NCI-H1417 treated with DMSO at 0.1 percent for 48 hours (cell line): ENCODE data around the gene RFX8.
"Not testable (repeated sequence)": the region's sequence is repeated elsewhere in the genome, so short reads cannot be mapped to it uniquely, and the experiment has no call there.

ENCODE experiments used
- DNase-seq: peaks from one replicate; lab custom pipeline; 2025; lab: John Stamatoyannopoulos, UW

The RFX8 gene

GRCh38 chr2:101379091-101379490 lies 95.8 kb downstream of the RFX8 start:
- no peak for DNase-seq

- no peak for DNase-seq
Observed at GRCh38 chr2:101375653-101376052, 99.3 kb downstream of the RFX8 start.

GRCh38 chr2:101374821-101375561 lies 99.9 kb downstream of the RFX8 start:
- DNase-seq: no peak

- no peak for DNase-seq
Observed at GRCh38 chr2:101372792-101373191, 102.1 kb downstream of the RFX8 start.

- no peak for DNase-seq
Observed at GRCh38 chr2:101371636-101372035, 103.3 kb downstream of the RFX8 start.

- no peak for DNase-seq
Observed at GRCh38 chr2:101369100-101369499, 105.8 kb downstream of the RFX8 start.

GRCh38 chr2:101368376-101368775 lies 106.5 kb downstream of the RFX8 start:
- DNase-seq: no peak

- DNase-seq: no peak
Observed at GRCh38 chr2:101367508-101367907, 107.4 kb downstream of the RFX8 start.

- no peak for DNase-seq
Observed at GRCh38 chr2:101364878-101365277, 110.0 kb downstream of the RFX8 start.

GRCh38 chr2:101362777-101363176 lies 112.1 kb downstream of the RFX8 start:
- DNase-seq: no peak

- no peak for DNase-seq
Observed at GRCh38 chr2:101362316-101362715, 112.6 kb downstream of the RFX8 start.

GRCh38 chr2:101361522-101361921 lies 113.4 kb downstream of the RFX8 start:
- no peak for DNase-seq

GRCh38 chr2:101361121-101361520 lies 113.8 kb downstream of the RFX8 start:
- DNase-seq: no peak

- DNase-seq: no peak
Observed at GRCh38 chr2:101360232-101360631, 114.7 kb downstream of the RFX8 start.

GRCh38 chr2:101359410-101359954 lies 115.4 kb downstream of the RFX8 start:
- DNase-seq: no peak

GRCh38 chr2:101357376-101357775 lies 117.5 kb downstream of the RFX8 start:
- no peak for DNase-seq

GRCh38 chr2:101356521-101356920 lies 118.4 kb downstream of the RFX8 start:
- no peak for DNase-seq

- no peak for DNase-seq
Observed at GRCh38 chr2:101356055-101356454, 118.9 kb downstream of the RFX8 start.

- DNase-seq: no peak
Observed at GRCh38 chr2:101355401-101356054, 119.4 kb downstream of the RFX8 start.

GRCh38 chr2:101354420-101355311 lies 120.2 kb downstream of the RFX8 start:
- no peak for DNase-seq

- DNase-seq: not testable (repeated sequence)
Observed at GRCh38 chr2:101352631-101353030, 122.3 kb downstream of the RFX8 start.

GRCh38 chr2:101351207-101351606 lies 123.7 kb downstream of the RFX8 start:
- DNase-seq: no peak
